ENCODE results near the gene RPL27A. TPM values are rescaled to one million over a fixed set of nuclear protein-coding genes. Genes with fewer than 3 reads are reported as not detected.

The RPL27A gene
- total RNA-seq, 4 donors from 2014 or later, result 462 to 843 (median 770) TPM

DNA sequence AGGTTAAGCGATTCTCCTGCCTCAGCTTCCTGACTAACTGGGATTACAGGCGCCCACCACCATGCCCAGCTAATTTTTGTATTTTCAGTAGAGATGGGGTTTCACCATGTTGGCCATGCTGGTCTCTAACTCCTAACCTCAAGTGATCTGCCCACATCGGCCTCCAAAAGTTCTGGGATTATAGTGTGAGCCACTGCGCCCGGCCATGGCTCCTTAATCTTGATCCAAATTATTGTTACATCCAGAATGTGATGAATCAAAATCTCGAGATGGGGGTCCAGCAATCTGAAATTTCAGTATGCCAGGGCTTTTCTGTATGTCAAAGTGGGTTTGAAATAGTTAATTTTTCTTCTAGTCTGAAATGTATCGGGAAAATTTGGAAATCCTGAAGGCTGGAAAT is 3.7 kb downstream of the RPL27A start:
- Histone ChIP-seq H3K4me3 (no peak overlapping the region), H3K27ac (no peak overlapping the region), H3K9me3 (no peaks in the 10 kb centered on the region), H3K4me1 (peaks cover 18 to 57% (median 33%) of the 10 kb centered on the region in 4 donors), H3K27me3 (no peaks in the 10 kb centered on the region), H3K36me3 (peaks cover 0 to 20% (median 8%) of the 10 kb centered on the region in 4 donors)
- intact Hi-C loops (cut with DNase I; ENCODE audit: low total_unique reads), result no loop called here
- no peak for DNase-seq
- WGBS, 2 donors (ENCODE audit: low coverage in 1 of 2), result 80 to 95% methylated on average over 5 to 7 of the region's 7 CpGs
- in situ Hi-C loops (cut with MboI; ENCODE audit: low pct_ligation_motif_present in 1 of 4, low pct_unique_long_range_greater_than_20kb in 1 of 4, low sequenced_read_pairs in 3 of 4), result loop anchor here in 3 of 4 donors (10.0 to 25.0 kb wide), 2 partner anchors 128 to 276 kb away; partner anchors contain the start of gene TMEM9B (in 3 of the 3)
- TF ChIP-seq EP300 (IDR thresholded peaks at IDR 0.05; ENCODE audit: low read depth) (no peak), POLR2AphosphoS5 (IDR thresholded peaks at IDR 0.05) (no peak), POLR2A (IDR thresholded peaks at IDR 0.05) (no peak)
- TF ChIP-seq, protein P1, sequence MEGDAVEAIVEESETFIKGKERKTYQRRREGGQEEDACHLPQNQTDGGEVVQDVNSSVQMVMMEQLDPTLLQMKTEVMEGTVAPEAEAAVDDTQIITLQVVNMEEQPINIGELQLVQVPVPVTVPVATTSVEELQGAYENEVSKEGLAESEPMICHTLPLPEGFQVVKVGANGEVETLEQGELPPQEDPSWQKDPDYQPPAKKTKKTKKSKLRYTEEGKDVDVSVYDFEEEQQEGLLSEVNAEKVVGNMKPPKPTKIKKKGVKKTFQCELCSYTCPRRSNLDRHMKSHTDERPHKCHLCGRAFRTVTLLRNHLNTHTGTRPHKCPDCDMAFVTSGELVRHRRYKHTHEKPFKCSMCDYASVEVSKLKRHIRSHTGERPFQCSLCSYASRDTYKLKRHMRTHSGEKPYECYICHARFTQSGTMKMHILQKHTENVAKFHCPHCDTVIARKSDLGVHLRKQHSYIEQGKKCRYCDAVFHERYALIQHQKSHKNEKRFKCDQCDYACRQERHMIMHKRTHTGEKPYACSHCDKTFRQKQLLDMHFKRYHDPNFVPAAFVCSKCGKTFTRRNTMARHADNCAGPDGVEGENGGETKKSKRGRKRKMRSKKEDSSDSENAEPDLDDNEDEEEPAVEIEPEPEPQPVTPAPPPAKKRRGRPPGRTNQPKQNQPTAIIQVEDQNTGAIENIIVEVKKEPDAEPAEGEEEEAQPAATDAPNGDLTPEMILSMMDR (IDR thresholded peaks at IDR 0.05), result no peak

DNA sequence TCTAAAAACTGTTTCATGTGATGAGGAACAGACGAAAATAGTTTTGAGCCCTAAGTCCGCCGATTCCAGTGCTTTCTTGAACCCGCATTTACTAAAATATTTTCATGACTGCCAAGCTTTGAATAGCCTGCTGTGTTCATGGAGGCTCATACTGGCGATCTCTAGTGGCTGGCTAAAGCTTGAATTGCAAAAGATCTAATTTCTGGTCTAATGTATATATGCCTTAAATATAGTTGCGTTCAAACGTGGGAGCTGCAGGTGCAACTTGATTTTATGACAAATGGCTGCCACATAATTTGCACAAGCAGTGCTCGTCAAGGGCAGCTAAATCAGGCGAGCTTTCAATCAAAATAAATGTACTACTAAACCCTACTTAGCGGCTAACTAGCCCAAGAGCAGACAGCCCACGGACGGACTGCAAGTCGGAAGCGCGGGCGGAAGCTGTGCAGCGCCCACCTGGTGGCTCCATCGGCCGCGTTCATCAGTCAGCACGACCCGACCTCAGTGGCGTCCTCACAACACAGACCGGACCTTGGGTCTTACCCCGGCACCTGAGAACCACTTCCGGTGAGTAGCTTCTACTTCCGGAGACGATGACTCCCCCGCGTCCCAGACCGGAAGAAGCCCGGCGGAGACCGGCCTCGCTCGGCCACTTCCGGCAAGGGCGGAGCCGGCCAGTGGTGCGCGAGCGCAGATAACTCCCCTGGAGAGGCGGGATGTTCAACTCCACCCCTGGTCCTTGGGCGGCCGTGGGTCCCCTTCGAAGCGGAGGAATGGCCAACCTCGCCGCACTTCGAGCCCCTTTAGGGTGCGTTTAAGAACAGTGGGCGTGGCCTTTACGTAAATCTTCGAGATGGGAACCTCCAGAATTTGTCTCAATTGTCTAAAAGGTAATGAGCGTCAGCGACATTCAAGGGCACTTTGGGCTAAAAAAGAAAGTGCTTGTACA is 6.1 kb downstream of the RPL27A start:
- Histone ChIP-seq H3K4me1 (peaks cover 13 to 47% (median 25%) of the 10 kb centered on the region in 4 donors), H3K27ac (peak overlapping the region; percentile 84 to 95 (median 92)), H3K4me3 (peak overlapping the region; percentile 44 to 61 (median 50)), H3K27me3 (no peaks in the 10 kb centered on the region), H3K9me3 (no peaks in the 10 kb centered on the region), H3K36me3 (peaks cover 0 to 34% (median 17%) of the 10 kb centered on the region in 4 donors)
- peak; percentile 96 for DNase-seq
- 0 to 1% methylated on average over 12 to 55 of the region's 56 CpGs for WGBS, 2 donors (ENCODE audit: low coverage in 1 of 2)
- intact Hi-C loops (cut with DNase I; ENCODE audit: low total_unique reads) (no loop called here), in situ Hi-C loops (cut with MboI; ENCODE audit: low pct_ligation_motif_present in 1 of 4, low pct_unique_long_range_greater_than_20kb in 1 of 4, low sequenced_read_pairs in 3 of 4) (loop anchor here in 3 of 4 donors (10.0 to 25.0 kb wide), 2 partner anchors 126 to 274 kb away; partner anchors contain the start of gene TMEM9B (in 3 of the 3))
- no peak for TF ChIP-seq EP300 (IDR thresholded peaks at IDR 0.05; ENCODE audit: low read depth)
- TF ChIP-seq, protein P1 (IDR thresholded peaks at IDR 0.05), result peak in 2 of 5 experiments; percentile 10 to 29
- TF ChIP-seq POLR2AphosphoS5 (IDR thresholded peaks at IDR 0.05), result peak; percentile 83 to 96 (median 96)
- peak; percentile 92 for TF ChIP-seq POLR2A (IDR thresholded peaks at IDR 0.05)

GRCh38 chr11:8689726-8690255 is 7.2 kb downstream of the RPL27A start:
- no peaks in the 10 kb centered on the region for H3K27me3 ChIP-seq
- DNase-seq, result no peak
- H3K4me3 ChIP-seq, result peak overlapping the region in 2 of 4 donors; percentile 46 to 61
- in situ Hi-C loops (cut with MboI; ENCODE audit: low pct_ligation_motif_present in 1 of 4, low pct_unique_long_range_greater_than_20kb in 1 of 4, low sequenced_read_pairs in 3 of 4), result loop anchor here in 3 of 4 donors (10.0 to 25.0 kb wide), 2 partner anchors 125 to 273 kb away; partner anchors contain the start of gene TMEM9B (in 3 of the 3)
- TF ChIP-seq, protein P1 (IDR thresholded peaks at IDR 0.05), result no peak
- no peak for TF ChIP-seq POLR2A (IDR thresholded peaks at IDR 0.05)
- no peak for TF ChIP-seq POLR2AphosphoS5 (IDR thresholded peaks at IDR 0.05)
- no peak for TF ChIP-seq EP300 (IDR thresholded peaks at IDR 0.05; ENCODE audit: low read depth)
- peaks cover 0 to 41% (median 19%) of the 10 kb centered on the region in 4 donors for H3K36me3 ChIP-seq
- H3K4me1 ChIP-seq, result peaks cover 4 to 36% (median 16%) of the 10 kb centered on the region in 4 donors
- H3K27ac ChIP-seq, result peak overlapping the region; percentile 84 to 95 (median 92)
- no peaks in the 10 kb centered on the region for H3K9me3 ChIP-seq
- intact Hi-C loops (cut with DNase I; ENCODE audit: low total_unique reads), result no loop called here
- WGBS, 2 donors (ENCODE audit: low coverage in 1 of 2), result 86 to 93% methylated on average over 8 of the region's 8 CpGs

Measured in transverse colon (tissue), 4 donors.